HG03558 (cell line): ENCODE measurements around the gene NLRC5.
A peak's percentile ranks its signal among the peaks of the same experiment; 100 is the strongest.
"Not testable (repeated sequence)": the region's sequence is repeated elsewhere in the genome, so short reads cannot be mapped to it uniquely, and the experiment has no call there.

Experiments
- ATAC-seq: cut with Tn5 transposase; IDR thresholded peaks from one replicate; pipeline ENCODE4 v1.9.1; 2021; ENCODE audit warnings: moderate number of reproducible peaks; ENCODE audit not compliant: unreplicated experiment; ENCODE audit errors: extremely low read depth

Gene NLRC5

GRCh38 chr16:57041182-57042156, 52.1 kb downstream of the NLRC5 start:
- ATAC-seq = no peak

- ATAC-seq = peak; percentile 63
Observed at GRCh38 chr16:57042157-57043111, 53.1 kb downstream of the NLRC5 start.

GRCh38 chr16:57043248-57043647, 53.9 kb downstream of the NLRC5 start:
- no peak for ATAC-seq

- no peak for ATAC-seq
Observed at GRCh38 chr16:57044931-57045693, 55.8 kb downstream of the NLRC5 start.

- no peak for ATAC-seq
Observed at GRCh38 chr16:57045694-57046381, 56.5 kb downstream of the NLRC5 start.

- ATAC-seq = no peak
Observed at GRCh38 chr16:57048095-57048494, 58.7 kb downstream of the NLRC5 start.

GRCh38 chr16:57049678-57050077, 60.3 kb downstream of the NLRC5 start:
- no peak for ATAC-seq

- no peak for ATAC-seq
Observed at GRCh38 chr16:57051696-57052228, 62.4 kb downstream of the NLRC5 start.

- no peak for ATAC-seq
Observed at GRCh38 chr16:57053206-57053605, 63.8 kb downstream of the NLRC5 start.

- ATAC-seq = no peak
Observed at GRCh38 chr16:57054338-57054737, 65.0 kb downstream of the NLRC5 start.

GRCh38 chr16:57054771-57055170, 65.4 kb downstream of the NLRC5 start:
- ATAC-seq = no peak

- ATAC-seq = no peak
Observed at GRCh38 chr16:57055671-57056070, 66.3 kb downstream of the NLRC5 start.

- no peak for ATAC-seq
Observed at GRCh38 chr16:57058291-57058861, 69.0 kb downstream of the NLRC5 start.

GRCh38 chr16:57060323-57061083, 71.1 kb downstream of the NLRC5 start:
- no peak for ATAC-seq

GRCh38 chr16:57061084-57061905, 71.9 kb downstream of the NLRC5 start:
- no peak for ATAC-seq

- no peak for ATAC-seq
Observed at GRCh38 chr16:57062329-57062728, 73.0 kb downstream of the NLRC5 start.

- ATAC-seq = not testable (repeated sequence)
Observed at GRCh38 chr16:57063189-57063588, 73.8 kb downstream of the NLRC5 start.
